Cerebellar cortex (tissue), 1 donor: ENCODE data around the gene PATJ.
"Not testable (repeated sequence)": the region's sequence is repeated elsewhere in the genome, so short reads cannot be mapped to it uniquely, and the experiment has no call there.

Experiments
- DNase-seq: peaks from one replicate; pipeline ENCODE4 v3.0.0-alpha.2; 2015; ENCODE audit warnings: low spot score

The PATJ gene

GRCh38 chr1:61887076-61887867, 145.0 kb downstream of the PATJ start:
- DNase-seq: no peak

DNA sequence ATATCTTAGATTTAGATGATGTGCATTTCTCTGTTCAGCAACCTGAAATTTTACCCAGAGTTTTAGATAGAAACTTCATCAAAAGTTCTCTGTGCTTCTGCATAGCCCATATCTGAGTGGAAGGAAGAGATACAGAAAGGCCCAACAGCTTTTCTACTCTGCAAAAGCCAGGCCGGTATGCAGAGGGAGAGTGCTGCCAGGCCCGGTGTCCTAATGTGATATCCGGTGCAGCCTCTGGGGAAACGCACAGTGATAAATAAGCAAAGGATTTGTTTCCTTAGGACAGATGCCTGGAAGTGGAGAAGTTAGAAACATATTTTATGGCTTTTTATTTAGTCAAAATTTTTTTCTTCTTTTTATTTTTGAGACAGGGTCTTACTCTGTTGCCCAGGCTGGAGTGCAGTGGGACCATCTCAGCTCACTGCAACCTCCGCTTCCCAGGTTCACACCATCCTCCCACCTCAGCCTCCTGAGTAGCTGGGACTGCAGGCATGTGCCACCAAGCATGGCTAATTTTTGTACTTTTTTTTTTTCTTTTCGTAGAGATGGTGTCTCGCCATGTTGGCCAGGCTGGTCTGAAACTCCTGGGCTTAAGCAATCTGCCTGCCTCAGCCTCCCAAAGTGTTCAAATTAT, 145.8 kb downstream of the PATJ start:
- DNase-seq: no peak

GRCh38 chr1:61888808-61889207, 146.5 kb downstream of the PATJ start:
- no peak for DNase-seq

DNA sequence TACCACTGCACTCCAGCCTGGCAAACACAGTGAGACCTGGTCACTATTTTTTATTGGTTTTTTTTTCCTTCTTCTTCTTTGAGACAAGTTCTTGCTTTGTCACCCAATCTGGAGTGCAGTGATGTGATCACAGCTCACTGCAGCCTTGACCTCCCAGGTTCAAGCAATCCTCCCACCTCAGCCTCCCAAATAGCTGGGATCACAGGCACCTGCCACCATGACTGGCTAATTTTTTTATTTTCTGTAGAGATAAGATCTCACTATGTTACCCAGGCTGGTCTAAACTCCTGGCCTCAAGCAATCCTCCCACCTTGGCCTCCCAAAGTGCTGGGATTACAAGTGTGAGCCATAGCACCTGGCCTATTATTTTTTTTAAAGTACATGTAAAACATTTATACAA, 148.2 kb downstream of the PATJ start:
- DNase-seq: not testable (repeated sequence)

DNA sequence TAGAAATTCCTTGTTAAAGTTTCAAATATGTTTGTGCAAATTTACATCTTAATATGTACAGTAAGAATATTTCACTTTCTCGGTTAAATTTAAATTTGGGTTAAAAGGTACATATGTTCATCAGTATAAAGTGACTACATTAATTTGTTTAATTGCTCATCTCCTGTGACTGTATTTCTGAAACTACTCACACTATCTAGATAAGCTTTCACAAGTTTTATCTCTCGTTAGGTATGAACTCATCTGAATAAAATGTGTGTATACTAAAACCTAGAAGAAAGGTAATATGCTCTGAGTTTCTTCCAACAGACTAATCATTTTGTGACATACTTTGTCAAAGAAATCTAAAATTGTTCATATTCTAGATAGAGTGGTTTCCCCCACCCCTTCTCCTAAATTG, 150.7 kb downstream of the PATJ start:
- DNase-seq: no peak

GRCh38 chr1:61894296-61894695, 152.0 kb downstream of the PATJ start:
- DNase-seq: not testable (repeated sequence)

DNA sequence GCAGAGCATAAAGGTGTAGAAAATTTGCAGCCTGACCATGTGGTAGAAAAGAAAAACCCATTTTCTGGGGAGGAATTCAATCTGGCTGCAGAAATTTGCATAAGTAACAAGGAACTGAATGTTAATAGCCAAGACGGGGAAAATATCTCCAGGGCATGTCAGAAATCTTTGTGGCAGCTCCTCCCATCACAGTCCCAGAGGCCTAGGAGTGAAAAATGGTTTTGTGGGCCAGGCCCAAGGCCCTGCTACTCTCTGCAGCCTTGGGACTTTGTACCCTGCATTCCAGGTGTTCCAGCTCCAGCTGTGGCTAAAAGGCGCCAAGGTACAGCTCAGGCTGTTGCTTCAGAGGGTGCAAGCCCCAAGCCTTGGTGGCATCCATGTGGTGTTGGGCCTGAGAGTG, 152.9 kb downstream of the PATJ start:
- DNase-seq: no peak

GRCh38 chr1:61898658-61899057, 156.4 kb downstream of the PATJ start:
- DNase-seq: no peak

GRCh38 chr1:61904354-61904753, 162.1 kb downstream of the PATJ start:
- no peak for DNase-seq

DNA sequence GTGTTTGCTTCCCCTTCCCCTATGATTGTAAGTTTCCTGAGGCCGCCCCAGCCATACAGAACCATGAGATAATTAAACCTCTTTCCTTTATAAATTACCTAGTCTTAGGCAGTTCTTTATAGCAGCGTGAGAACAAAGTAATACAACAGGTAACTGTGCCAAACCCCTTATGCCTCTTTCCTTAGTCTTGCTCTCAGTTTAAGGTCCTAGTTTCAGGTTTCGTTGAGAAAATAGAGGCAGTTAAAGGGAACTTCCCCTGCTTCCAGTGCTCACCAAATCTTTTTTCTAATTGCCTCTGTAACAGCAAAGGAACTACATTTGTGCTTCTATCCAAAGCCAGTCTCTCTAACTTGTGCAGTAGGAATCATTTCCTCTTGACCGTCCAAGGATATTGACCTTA, 164.8 kb downstream of the PATJ start:
- no peak for DNase-seq

- DNase-seq: no peak
These were observed 167.8 kb downstream of the PATJ start for GRCh38 chr1:61910035-61910434.

DNA sequence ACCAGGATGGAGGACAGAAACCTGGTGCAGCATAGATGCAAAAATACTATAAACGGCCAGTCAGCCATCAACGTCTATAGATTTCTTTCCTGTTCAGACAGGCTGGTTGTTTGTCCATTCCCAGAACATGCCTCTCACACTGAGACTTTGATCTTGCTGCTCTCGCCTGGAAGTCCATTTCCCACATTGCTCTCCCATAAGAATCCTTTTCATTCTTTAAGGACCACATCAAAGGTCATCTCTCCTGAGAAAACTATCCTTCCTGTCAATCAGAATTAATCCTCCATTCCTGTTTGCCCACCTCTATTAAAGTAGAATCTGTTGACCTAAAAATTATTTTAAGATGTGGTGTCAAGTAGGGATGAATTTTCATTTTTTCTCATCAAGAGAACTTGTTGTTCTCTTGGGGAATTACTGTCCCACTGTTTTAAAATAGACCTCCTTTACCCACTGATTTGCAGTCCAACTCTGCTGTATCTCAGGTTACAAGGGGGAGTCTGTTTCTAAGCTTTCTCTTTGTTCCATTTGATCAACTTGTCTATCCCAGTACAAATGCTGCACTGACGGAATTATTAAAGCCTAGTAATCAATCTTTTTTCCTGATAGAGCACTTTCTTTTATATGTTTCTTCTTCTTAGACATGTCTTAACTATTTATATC, 172.7 kb downstream of the PATJ start:
- DNase-seq: no peak

GRCh38 chr1:61921435-61921834, 179.2 kb downstream of the PATJ start:
- peak; percentile 28 for DNase-seq

GRCh38 chr1:61922950-61923480, 180.7 kb downstream of the PATJ start:
- DNase-seq: no peak

GRCh38 chr1:61925591-61926298, 183.5 kb downstream of the PATJ start:
- DNase-seq: no peak

DNA sequence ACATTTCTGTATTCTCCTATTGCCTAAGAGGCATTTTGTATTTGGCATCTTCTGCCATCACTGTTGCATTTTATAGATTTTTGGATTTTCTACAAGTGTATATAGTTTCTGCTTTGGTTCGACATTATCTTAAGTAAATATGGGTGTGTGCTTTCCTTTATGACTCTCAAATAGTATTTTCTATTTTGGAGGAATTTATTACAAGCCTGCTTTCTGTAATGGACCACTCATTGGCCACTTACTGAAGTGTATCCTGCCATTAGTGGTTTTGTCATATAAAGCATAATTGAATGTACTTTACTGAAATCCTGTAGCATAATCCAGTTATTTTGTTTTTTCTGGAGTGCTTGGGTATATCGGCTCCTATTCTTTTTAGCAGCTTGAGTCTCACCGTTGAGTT, 184.3 kb downstream of the PATJ start:
- DNase-seq: no peak

DNA sequence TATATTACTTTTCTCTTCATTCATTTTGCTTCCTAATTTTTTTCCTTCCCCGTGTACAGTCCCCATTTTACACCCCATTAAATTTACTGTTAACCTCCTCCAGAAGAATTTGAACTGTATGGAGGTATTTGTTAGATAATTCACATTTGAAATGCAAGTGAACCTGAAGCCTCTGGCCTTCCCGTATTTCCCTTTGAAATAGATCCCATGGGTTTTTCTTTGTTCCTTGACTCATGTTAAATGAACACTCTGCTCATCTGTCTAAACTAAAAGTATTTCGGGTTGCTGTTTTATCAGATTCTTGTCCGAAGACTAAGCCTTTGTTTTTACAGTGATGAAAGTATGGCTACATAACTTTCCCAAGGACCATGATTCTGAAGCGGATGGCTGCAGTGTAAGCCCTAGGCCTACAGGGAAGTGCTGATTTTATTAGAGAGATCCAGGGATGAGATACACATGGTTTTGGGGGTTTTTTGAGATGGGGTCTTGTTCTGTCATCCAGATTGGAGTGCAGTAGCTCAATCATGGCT, 187.9 kb downstream of the PATJ start:
- no peak for DNase-seq

DNA sequence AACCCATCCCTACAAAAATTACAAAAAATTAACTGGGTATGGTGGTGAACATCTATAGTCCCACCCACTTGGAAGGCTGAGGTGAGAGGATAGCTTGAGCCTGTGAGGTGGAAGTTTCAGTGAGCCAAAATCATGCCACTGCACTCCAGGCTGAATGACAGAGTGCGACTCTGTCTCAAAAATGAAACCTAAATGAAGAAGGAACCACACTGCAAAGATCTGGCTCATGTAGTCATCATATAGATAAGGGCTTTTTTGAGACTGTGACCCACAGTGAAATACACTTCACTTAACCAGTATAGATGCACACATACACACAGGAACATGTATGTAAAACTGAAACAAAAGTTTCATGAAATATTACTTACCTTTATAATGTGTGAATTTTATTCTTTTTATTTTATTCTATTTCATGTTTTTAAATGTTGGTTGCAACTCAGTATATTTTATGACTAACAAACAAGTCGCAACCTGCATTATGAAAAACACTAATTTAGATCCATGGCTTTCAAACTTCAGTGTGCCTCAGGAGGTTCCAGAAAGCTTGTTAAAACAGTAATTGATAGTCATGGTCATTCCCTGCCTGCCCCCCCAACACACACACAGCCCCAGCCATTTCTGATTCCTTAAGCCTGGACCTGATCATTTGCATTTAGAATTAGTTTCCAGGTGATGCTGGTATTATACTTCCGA, 189.5 kb downstream of the PATJ start:
- DNase-seq: no peak

DNA sequence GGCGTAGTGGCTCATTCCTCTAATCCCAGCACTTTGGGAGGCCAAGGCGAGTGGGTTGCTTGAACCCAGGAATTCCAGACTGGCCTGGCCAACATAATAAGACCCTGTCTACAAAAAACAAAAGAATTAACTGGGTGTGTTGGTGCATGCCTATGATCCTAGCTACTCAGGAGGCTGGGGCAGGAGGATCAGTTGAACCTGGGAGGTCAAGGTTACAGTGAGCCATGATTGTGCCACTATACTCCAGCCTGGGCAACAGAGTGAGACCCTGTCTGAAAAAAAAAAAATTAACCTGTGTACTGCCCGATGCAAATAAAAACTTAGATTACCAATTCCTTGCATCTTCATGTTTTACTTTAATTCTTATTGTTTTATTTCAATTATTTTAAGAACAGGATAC, 193.2 kb downstream of the PATJ start:
- no peak for DNase-seq

DNA sequence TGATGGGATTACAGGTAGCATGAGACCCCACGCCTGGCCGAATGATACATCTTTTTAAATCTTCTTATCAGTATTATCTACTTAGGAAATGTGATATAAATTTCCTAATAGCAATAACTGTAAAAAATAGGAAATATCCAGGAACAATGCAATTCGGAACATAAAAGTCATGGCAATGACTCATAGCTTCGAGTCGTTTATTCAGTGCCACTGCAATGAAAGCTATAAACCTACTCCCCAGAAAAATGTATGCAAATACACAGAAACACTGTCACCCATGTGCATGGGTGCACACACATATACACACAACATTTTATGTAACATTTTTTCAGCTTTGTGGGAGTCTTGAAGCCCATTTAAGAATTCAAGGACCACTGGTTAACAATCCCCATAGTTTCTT, 194.6 kb downstream of the PATJ start:
- DNase-seq: no peak

GRCh38 chr1:61941794-61942193, 199.5 kb downstream of the PATJ start:
- DNase-seq: no peak
